Prostate gland (tissue), 2 donors: ENCODE measurements around the gene TNFRSF17. TPM values are rescaled to one million over a fixed set of nuclear protein-coding genes. Genes with fewer than 3 reads are reported as not detected.
"Not testable (repeated sequence)": the region's sequence is repeated elsewhere in the genome, so short reads cannot be mapped to it uniquely, and the experiment has no call there.

ENCODE experiments used
- DNase-seq: peaks from one replicate; pipeline ENCODE4 v3.0.0-alpha.2; 2019; ENCODE audit warnings: low spot score
- H3K27ac ChIP-seq, 2 donors: fragments of 200-600 bp; sonication (generic); 2 replicates each; pipeline ENCODE4 v1.5.1; 2017 to 2019
- H3K27me3 ChIP-seq: fragments of 200-600 bp; sonication (generic); replicated peaks from 2 replicates; pipeline ENCODE4 v1.5.1; 2019; ENCODE audit not compliant: insufficient read depth
- H3K36me3 ChIP-seq, 2 donors: fragments of 200-600 bp; sonication (generic); 1 replicate in 1 of 2; 2 replicates in 1 of 2; pipeline versions ENCODE4 v1.5.1 to v1.8.1; 2017 to 2019
- H3K4me1 ChIP-seq: fragments of 200-600 bp; sonication (generic); replicated peaks from 2 replicates; pipeline ENCODE4 v1.5.1; 2019
- H3K4me3 ChIP-seq, 2 donors: fragments of 200-600 bp; sonication (generic); 2 replicates each; pipeline ENCODE4 v1.5.1; 2017 to 2019
- H3K9me3 ChIP-seq: fragments of 200-600 bp; sonication (generic); 2 replicates; pipeline ENCODE4 v1.5.1; 2017
- CTCF ChIP-seq, 4 experiments: fragments of 200-600 bp in 2 of 4; fragments of 450-650 bp in 2 of 4; sonication (generic) in 2 of 4; IDR thresholded peaks; 1 replicate in 3 of 4; 2 replicates in 1 of 4; pipeline ENCODE4 v1.5.1; 2016 to 2019; ENCODE audit warnings: antibody characterized with exemption in 4 of 4, mild to moderate bottlenecking in 2 of 4, moderate library complexity in 2 of 4
- POLR2A ChIP-seq: fragments of 450-650 bp; IDR thresholded peaks from one replicate; pipeline ENCODE4 v1.6.1; 2016; ENCODE audit warnings: antibody characterized with exemption, mild to moderate bottlenecking
- POLR2AphosphoS5 ChIP-seq: sonication (generic); formaldehyde crosslinking; IDR thresholded peaks from one replicate; pipeline ENCODE4 v1.6.1; 2017; ENCODE audit warnings: antibody characterized with exemption
- WGBS: methylation state at CpG from one replicate; pipeline ENCODE4 v1.1.5; 2018; 5-methylcytosine and 5-hydroxymethylcytosine counted together
- intact Hi-C: fragments of 100-400 bp; cut with DNase I; formaldehyde crosslinking; loops from one replicate; pipeline ENCODE4 v1.14.2; 2022
- total RNA-seq, 2 donors: library from RNA; depleted of rRNA; stranded (reverse); fragments of >200 nt; gene quantifications; one replicate each; pipeline ENCODE4 v1.1.0, GENCODE V29; 2016

TNFRSF17 gene
- total RNA-seq, 2 donors from 2014 or later = 1.0 TPM; not detected in 1

- WGBS = 54% methylated on average over 8 of the region's 8 CpGs
- Histone ChIP-seq H3K27ac (no peak overlapping the region), H3K4me1 (no peaks in the 10 kb centered on the region), H3K4me3 (no peak overlapping the region), H3K9me3 (no peaks in the 10 kb centered on the region), H3K36me3 (no peaks in the 10 kb centered on the region), H3K27me3 (no peaks in the 10 kb centered on the region)
- intact Hi-C loops = no loop called here
- TF ChIP-seq CTCF (IDR thresholded peaks at IDR 0.05) = no peak
- TF ChIP-seq POLR2AphosphoS5 = no peak
- no peak for DNase-seq
Observed at GRCh38 chr16:11955713-11956123, 9.3 kb upstream of the TNFRSF17 start.

- H3K27me3 ChIP-seq = no peaks in the 10 kb centered on the region
Observed at GRCh38 chr16:11956558-11956957, 8.5 kb upstream of the TNFRSF17 start.

GRCh38 chr16:11957591-11958395, 7.2 kb upstream of the TNFRSF17 start:
- no peaks in the 10 kb centered on the region for H3K9me3 ChIP-seq
- no peak overlapping the region for H3K27ac ChIP-seq
- no peak overlapping the region for H3K4me3 ChIP-seq
- no peak for TF ChIP-seq POLR2A
- TF ChIP-seq POLR2AphosphoS5 = no peak
- no peak for TF ChIP-seq CTCF (IDR thresholded peaks at IDR 0.05)
- intact Hi-C loops = no loop called here
- H3K36me3 ChIP-seq = no peaks in the 10 kb centered on the region
- 90% methylated on average over 10 of the region's 10 CpGs for WGBS
- no peak for DNase-seq
- no peaks in the 10 kb centered on the region for H3K4me1 ChIP-seq
- H3K27me3 ChIP-seq = no peaks in the 10 kb centered on the region

More at GRCh38 chr16:11956558-11956957, 8.5 kb upstream of the TNFRSF17 start:
- DNase-seq = no peak
- intact Hi-C loops = no loop called here
- Histone ChIP-seq H3K9me3 (no peaks in the 10 kb centered on the region), H3K36me3 (no peaks in the 10 kb centered on the region), H3K27ac (no peak overlapping the region), H3K4me3 (no peak overlapping the region), H3K4me1 (no peaks in the 10 kb centered on the region)
- no peak for TF ChIP-seq POLR2A
- TF ChIP-seq POLR2AphosphoS5 = no peak
- no peak for TF ChIP-seq CTCF (IDR thresholded peaks at IDR 0.05)
- WGBS = 96% methylated on average over 2 of the region's 2 CpGs

- H3K36me3 ChIP-seq, H3K9me3 ChIP-seq, H3K27me3 ChIP-seq, H3K4me3 ChIP-seq, intact Hi-C loops, H3K27ac ChIP-seq, DNase-seq, H3K4me1 ChIP-seq: not testable (repeated sequence)
- WGBS = 81% methylated on average over 5 of the region's 5 CpGs
Observed at GRCh38 chr16:11962457-11962856, 2.6 kb upstream of the TNFRSF17 start.

GRCh38 chr16:11962978-11963377, 2.0 kb upstream of the TNFRSF17 start:
- H3K36me3 ChIP-seq, DNase-seq, H3K9me3 ChIP-seq, intact Hi-C loops, H3K27me3 ChIP-seq, H3K4me1 ChIP-seq, H3K27ac ChIP-seq, H3K4me3 ChIP-seq: not testable (repeated sequence)
- WGBS = 93% methylated on average over 11 of the region's 11 CpGs

GRCh38 chr16:11963706-11964105, 1.3 kb upstream of the TNFRSF17 start:
- no peaks in the 10 kb centered on the region for H3K9me3 ChIP-seq
- whole genome bisulfite sequencing = 69% methylated on average over 6 of the region's 6 CpGs
- H3K36me3 ChIP-seq = no peaks in the 10 kb centered on the region
- H3K27me3 ChIP-seq = no peaks in the 10 kb centered on the region
- no peak overlapping the region for H3K27ac ChIP-seq
- H3K4me1 ChIP-seq = peaks cover 3% of the 10 kb centered on the region
- DNase-seq = no peak
- intact Hi-C loops = no loop called here
- TF ChIP-seq CTCF (IDR thresholded peaks at IDR 0.05) (no peak), POLR2AphosphoS5 (no peak), POLR2A (no peak)
- no peak overlapping the region for H3K4me3 ChIP-seq
